Measurements from ENCODE around the gene PES1. TPM values are rescaled to one million over a fixed set of nuclear protein-coding genes. Genes with fewer than 3 reads are reported as not detected.

PES1 gene
- total RNA-seq, 1 donor from 2014 or later, result 73.5 TPM

Other genes starting within 250 kb of the PES1 start
- 170 and 187 TPM in 2 replicates for gene SF3A1, start 235.0 kb downstream of the PES1 start, total RNA-seq
- gene CCDC157, start 234.9 kb downstream of the PES1 start, total RNA-seq, result 2.9 and 3.7 TPM in 2 replicates
- gene RNF215, start 204.5 kb downstream of the PES1 start, total RNA-seq, result 36.1 and 36.6 TPM in 2 replicates
- 14.9 and 19.0 TPM in 2 replicates for gene SEC14L2, start 194.9 kb downstream of the PES1 start, total RNA-seq
- gene MTFP1, start 166.1 kb downstream of the PES1 start, total RNA-seq, result 8.4 and 10.5 TPM in 2 replicates
- gene SEC14L3, start 119.9 kb downstream of the PES1 start, total RNA-seq, result not detected in 2 replicates
- not detected in 2 replicates for gene SEC14L4, start 86.2 kb downstream of the PES1 start, total RNA-seq
- 0.54 and 0.78 TPM in 2 replicates for gene SEC14L6, start 45.2 kb downstream of the PES1 start, total RNA-seq
- 0.21 and 0.46 TPM in 2 replicates for gene GAL3ST1, start 17.2 kb downstream of the PES1 start, total RNA-seq
- 57.7 and 58.1 TPM in 2 replicates for gene TCN2, start 15.3 kb upstream of the PES1 start, total RNA-seq
- gene SLC35E4, start 43.9 kb upstream of the PES1 start, total RNA-seq, result 9.4 and 10.2 TPM in 2 replicates
- gene DUSP18, start 76.0 kb upstream of the PES1 start, total RNA-seq, result 10.7 and 11.2 TPM in 2 replicates
- 3.8 and 4.2 TPM in 2 replicates for gene OSBP2, start 103.0 kb upstream of the PES1 start, total RNA-seq

All from osteocyte (in vitro differentiated cells).